H9 (cell line): ENCODE results near the gene RPS24. TPM values are rescaled to one million over a fixed set of nuclear protein-coding genes. Genes with fewer than 3 reads are reported as not detected.

Experiments used
- DNase-seq: peaks from one replicate; pipeline ENCODE4 v3.0.0-alpha.2; 2017
- H2AFZ ChIP-seq: one replicate; pipeline ENCODE4 v1.6.1; 2013; ENCODE audit warnings: mild to moderate bottlenecking, low read length, control low read depth, moderate library complexity
- H2AK5ac ChIP-seq: 2 replicates; pipeline ENCODE4 v1.6.1; 2013; ENCODE audit warnings: low read length, control low read depth, mixed read lengths; ENCODE audit not compliant: insufficient read length
- H2BK120ac ChIP-seq: one replicate; pipeline ENCODE4 v1.6.1; 2013; ENCODE audit warnings: low read depth, mild to moderate bottlenecking, low read length, control low read depth, inconsistent platforms; ENCODE audit not compliant: poor library complexity, severe bottlenecking
- H2BK12ac ChIP-seq: 2 replicates; pipeline ENCODE4 v1.6.1; 2013; ENCODE audit warnings: low read length, control low read depth, mixed read lengths, low read depth; ENCODE audit not compliant: insufficient read length
- H2BK15ac ChIP-seq: 2 replicates; pipeline ENCODE4 v1.6.1; 2013; ENCODE audit warnings: low read depth, low read length, control low read depth
- H2BK20ac ChIP-seq: one replicate; pipeline ENCODE4 v1.6.1; 2013; ENCODE audit warnings: low read depth, mild to moderate bottlenecking, low read length, control low read depth, inconsistent platforms; ENCODE audit not compliant: poor library complexity, severe bottlenecking
- H2BK5ac ChIP-seq: 2 replicates; pipeline ENCODE4 v1.6.1; 2013; ENCODE audit warnings: low read length, control low read depth, mixed read lengths; ENCODE audit not compliant: insufficient read length
- H3K14ac ChIP-seq: 2 replicates; pipeline ENCODE4 v1.6.1; 2013; ENCODE audit warnings: low read length, control low read depth; ENCODE audit not compliant: insufficient read depth
- H3K18ac ChIP-seq: 2 replicates; pipeline ENCODE4 v1.6.1; 2013; ENCODE audit warnings: low read depth, mild to moderate bottlenecking, mixed read lengths, low read length, control low read depth; ENCODE audit not compliant: insufficient read length
- H3K23ac ChIP-seq: 2 replicates; pipeline ENCODE4 v1.6.1; 2013; ENCODE audit warnings: low read length, control low read depth, mixed read lengths, low read depth; ENCODE audit not compliant: insufficient read length
- H3K23me2 ChIP-seq: 2 replicates; pipeline ENCODE4 v1.6.1; 2013; ENCODE audit warnings: low read depth, mild to moderate bottlenecking, mixed read lengths, low read length, control low read depth; ENCODE audit not compliant: insufficient read length, poor library complexity, severe bottlenecking
- H3K27ac ChIP-seq: 2 replicates; pipeline ENCODE4 v1.5.1; 2013; ENCODE audit warnings: low read length, control low read depth, mixed read lengths, low read depth; ENCODE audit not compliant: insufficient read length
- H3K27me3 ChIP-seq: 2 replicates; pipeline ENCODE4 v1.6.1; 2013; ENCODE audit warnings: low read length, control low read depth, inconsistent platforms; ENCODE audit not compliant: insufficient read depth
- H3K4ac ChIP-seq: 2 replicates; pipeline ENCODE4 v1.6.1; 2013; ENCODE audit warnings: low read depth, mild to moderate bottlenecking, control low read depth, inconsistent platforms, low read length, moderate library complexity
- H3K4me1 ChIP-seq: 2 replicates; pipeline ENCODE4 v1.6.1; 2013; ENCODE audit warnings: low read length, control low read depth, inconsistent platforms; ENCODE audit not compliant: insufficient read depth
- H3K4me2 ChIP-seq: 2 replicates; pipeline ENCODE4 v1.6.1; 2013; ENCODE audit warnings: low read length, control low read depth, mixed read lengths; ENCODE audit not compliant: insufficient read length, insufficient read depth
- H3K56ac ChIP-seq: 2 replicates; pipeline ENCODE4 v1.6.1; 2013; ENCODE audit warnings: low read depth, mild to moderate bottlenecking, mixed read lengths, low read length, control low read depth; ENCODE audit not compliant: insufficient read length
- H3K79me1 ChIP-seq: 2 replicates; pipeline ENCODE4 v1.6.1; 2013; ENCODE audit warnings: low read depth, mild to moderate bottlenecking, moderate library complexity, low read length, control low read depth, inconsistent platforms; ENCODE audit not compliant: insufficient read depth, poor library complexity, severe bottlenecking
- H3K79me2 ChIP-seq: 2 replicates; pipeline ENCODE4 v1.6.1; 2013; ENCODE audit warnings: low read length, control low read depth, inconsistent platforms; ENCODE audit not compliant: insufficient read depth
- H3K9ac ChIP-seq: 2 replicates; pipeline ENCODE4 v1.6.1; 2013; ENCODE audit warnings: low read length, control low read depth, mixed read lengths; ENCODE audit not compliant: insufficient read length; ENCODE audit errors: extremely low read depth
- H3K9me3 ChIP-seq: one replicate; pipeline ENCODE4 v1.6.1; 2013; ENCODE audit warnings: low read depth, low read length, inconsistent platforms; ENCODE audit not compliant: control insufficient read depth
- H3T11ph ChIP-seq: one replicate; pipeline ENCODE4 v1.6.1; 2013; ENCODE audit warnings: mild to moderate bottlenecking, low read length, control low read depth, inconsistent platforms
- H4K20me1 ChIP-seq: one replicate; pipeline ENCODE4 v1.6.1; 2013; ENCODE audit not compliant: control insufficient read depth, insufficient read length, insufficient read depth
- H4K5ac ChIP-seq: 2 replicates; pipeline ENCODE4 v1.6.1; 2013; ENCODE audit warnings: low read depth, mild to moderate bottlenecking, mixed read lengths, low read length, control low read depth; ENCODE audit not compliant: insufficient read length
- H4K8ac ChIP-seq: replicated peaks from 2 replicates; pipeline ENCODE4 v1.6.1; 2013; ENCODE audit warnings: low read length, control low read depth, mixed read lengths, low read depth; ENCODE audit not compliant: insufficient read length
- H4K91ac ChIP-seq: 2 replicates; pipeline ENCODE4 v1.6.1; 2013; ENCODE audit warnings: low read depth, mild to moderate bottlenecking, moderate library complexity, mixed read lengths, low read length, control low read depth; ENCODE audit not compliant: insufficient read length
- H3K27ac Mint-ChIP-seq, 3 experiments: 2 replicates in 2 of 3; 3 replicates in 1 of 3; pipeline ENCODE4 v1.8.0; 2020 to 2021; ENCODE audit warnings: mixed read lengths in 3 of 3, mild to moderate bottlenecking in 1 of 3, moderate library complexity in 1 of 3
- H3K27me3 Mint-ChIP-seq: 2 replicates; pipeline ENCODE4 v1.8.0; 2021; ENCODE audit warnings: low read depth, mild to moderate bottlenecking, moderate library complexity, mixed read lengths
- H3K36me3 Mint-ChIP-seq, 3 experiments: 2 replicates in 2 of 3; 3 replicates in 1 of 3; pipeline ENCODE4 v1.8.0; 2020 to 2021; ENCODE audit warnings: low read depth in 3 of 3, mixed read lengths in 3 of 3; ENCODE audit not compliant: insufficient read depth in 1 of 3
- H3K4me1 Mint-ChIP-seq, 2 experiments: 2 replicates each; pipeline ENCODE4 v1.8.0; 2020; ENCODE audit warnings: mixed read lengths in 2 of 2
- H3K4me3 Mint-ChIP-seq, 2 experiments: 2 replicates in 1 of 2; 3 replicates in 1 of 2; pipeline ENCODE4 v1.8.0; 2020 to 2021; ENCODE audit warnings: mild to moderate bottlenecking in 2 of 2, mixed read lengths in 2 of 2, moderate library complexity in 1 of 2
- H3K9me3 Mint-ChIP-seq, 2 experiments: 2 replicates in 1 of 2; 3 replicates in 1 of 2; pipeline ENCODE4 v1.8.0; 2020; ENCODE audit warnings: mild to moderate bottlenecking in 2 of 2, mixed read lengths in 2 of 2, moderate library complexity in 1 of 2
- WGBS: extraction: QIAGEN DNeasy Blood & Tissue Kit; methylation state at CpG from one replicate; pipeline ENCODE4 v1.1.7; 2013; ENCODE audit warnings: missing lambda C conversion rate, low lambda C conversion rate, mixed read lengths; ENCODE audit not compliant: insufficient read length; ENCODE audit errors: extremely low coverage; 5-methylcytosine and 5-hydroxymethylcytosine counted together
- total RNA-seq: library from RNA; stranded (reverse); gene quantifications from 2 replicates; pipeline ENCODE4 v1.2.1, GENCODE V29; 2021
- TF ChIP-seq, protein P1 (sequence below): fragments of 200-600 bp; sonication (generic); conservative IDR thresholded peaks from 3 replicates; pipeline ENCODE4 v1.8.0; 2021; ENCODE audit warnings: antibody characterized with exemption, mild to moderate bottlenecking

RPS24 gene
- total RNA-seq, 1 experiment from 2014 or later, result 1,966 TPM

DNA sequence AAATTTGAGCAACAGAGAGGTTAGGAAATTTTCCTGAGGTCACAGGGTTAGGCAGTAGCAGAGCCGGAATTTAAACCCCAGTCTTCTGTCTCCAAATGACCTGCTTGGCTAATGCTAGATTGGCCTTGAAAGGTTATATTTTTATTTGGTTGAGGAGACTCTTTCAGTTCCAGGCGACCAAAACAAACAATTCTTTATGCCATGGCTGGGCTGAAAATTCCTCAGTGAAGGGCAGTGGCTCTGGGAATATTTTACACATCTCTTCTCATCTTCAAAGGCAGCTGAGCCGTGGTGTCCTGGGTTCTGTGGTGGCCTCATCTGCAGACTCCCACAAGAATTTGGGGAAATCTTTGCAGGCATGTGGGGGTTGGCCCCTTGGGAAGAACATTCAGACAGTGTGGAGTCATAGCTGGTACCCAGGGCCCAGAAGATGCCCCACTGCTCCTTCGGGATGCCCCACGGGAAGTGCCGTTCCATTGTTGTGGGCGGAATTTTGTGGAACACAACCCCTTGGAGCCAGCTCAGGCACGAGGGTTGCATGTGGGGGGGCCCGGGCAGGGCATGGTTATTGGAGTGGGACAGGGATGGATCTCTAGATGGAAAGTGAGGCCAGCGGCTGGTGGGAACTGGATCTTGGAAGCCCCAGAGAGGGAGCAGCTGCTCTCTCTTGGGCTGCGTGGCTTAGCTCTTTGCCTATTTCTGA, 33.2 kb downstream of the RPS24 start:
- H3K27me3 ChIP-seq, result no peaks in the 10 kb centered on the region
- H2AFZ ChIP-seq, result no peak overlapping the region
- Mint-ChIP-seq H3K9me3 (no peaks in the 10 kb centered on the region), H3K4me1 (peaks cover 5% of the 10 kb centered on the region in 2 experiments; a peak in 3 of 4 replicates), H3K4me3 (no peak overlapping the region), H3K27me3 (no peaks in the 10 kb centered on the region), H3K27ac (no peak overlapping the region), H3K36me3 (no peaks in the 10 kb centered on the region)
- H3T11ph ChIP-seq, result no peak overlapping the region
- no peak overlapping the region for H3K4ac ChIP-seq
- no peak overlapping the region for H4K5ac ChIP-seq
- no peak overlapping the region for H2BK15ac ChIP-seq
- H2BK20ac ChIP-seq, result no peak overlapping the region
- no peak overlapping the region for H2BK12ac ChIP-seq
- H3K9ac ChIP-seq, result no peak overlapping the region
- H3K79me2 ChIP-seq, result no peaks in the 10 kb centered on the region
- H3K79me1 ChIP-seq, result no peaks in the 10 kb centered on the region
- DNase-seq, result no peak
- TF ChIP-seq, protein P1, sequence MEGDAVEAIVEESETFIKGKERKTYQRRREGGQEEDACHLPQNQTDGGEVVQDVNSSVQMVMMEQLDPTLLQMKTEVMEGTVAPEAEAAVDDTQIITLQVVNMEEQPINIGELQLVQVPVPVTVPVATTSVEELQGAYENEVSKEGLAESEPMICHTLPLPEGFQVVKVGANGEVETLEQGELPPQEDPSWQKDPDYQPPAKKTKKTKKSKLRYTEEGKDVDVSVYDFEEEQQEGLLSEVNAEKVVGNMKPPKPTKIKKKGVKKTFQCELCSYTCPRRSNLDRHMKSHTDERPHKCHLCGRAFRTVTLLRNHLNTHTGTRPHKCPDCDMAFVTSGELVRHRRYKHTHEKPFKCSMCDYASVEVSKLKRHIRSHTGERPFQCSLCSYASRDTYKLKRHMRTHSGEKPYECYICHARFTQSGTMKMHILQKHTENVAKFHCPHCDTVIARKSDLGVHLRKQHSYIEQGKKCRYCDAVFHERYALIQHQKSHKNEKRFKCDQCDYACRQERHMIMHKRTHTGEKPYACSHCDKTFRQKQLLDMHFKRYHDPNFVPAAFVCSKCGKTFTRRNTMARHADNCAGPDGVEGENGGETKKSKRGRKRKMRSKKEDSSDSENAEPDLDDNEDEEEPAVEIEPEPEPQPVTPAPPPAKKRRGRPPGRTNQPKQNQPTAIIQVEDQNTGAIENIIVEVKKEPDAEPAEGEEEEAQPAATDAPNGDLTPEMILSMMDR, result no peak
- H3K27ac ChIP-seq, result no peak overlapping the region
- no peak overlapping the region for H4K91ac ChIP-seq
- H4K8ac ChIP-seq, result no peak overlapping the region
- H3K23ac ChIP-seq, result no peak overlapping the region
- no peak overlapping the region for H2BK120ac ChIP-seq
- no peak overlapping the region for H3K4me2 ChIP-seq
- no CpG with 5 or more reads among the region's 11 CpGs for WGBS
- H3K18ac ChIP-seq, result no peak overlapping the region
- no peaks in the 10 kb centered on the region for H3K4me1 ChIP-seq
- no peak overlapping the region for H3K56ac ChIP-seq
- H3K23me2 ChIP-seq, result no peaks in the 10 kb centered on the region
- H2BK5ac ChIP-seq, result no peak overlapping the region
- H3K14ac ChIP-seq, result no peak overlapping the region; the same call in 1 of the 2 replicates
- H2AK5ac ChIP-seq, result no peak overlapping the region
- H3K9me3 ChIP-seq, result no peaks in the 10 kb centered on the region
- H4K20me1 ChIP-seq, result no peaks in the 10 kb centered on the region
